GM21717 (cell line): Measurements from ENCODE around the gene UBE2E1.
"Not testable (repeated sequence)": the region's sequence is repeated elsewhere in the genome, so short reads cannot be mapped to it uniquely, and the experiment has no call there.

Source experiments
- ATAC-seq: cut with Tn5 transposase; IDR thresholded peaks from one replicate; pipeline ENCODE4 v1.9.1; 2021; ENCODE audit warnings: mild to moderate bottlenecking, moderate library complexity; ENCODE audit not compliant: unreplicated experiment

UBE2E1 gene

GRCh38 chr3:23840521-23840920 is 34.8 kb downstream of the UBE2E1 start:
- no peak for ATAC-seq

DNA sequence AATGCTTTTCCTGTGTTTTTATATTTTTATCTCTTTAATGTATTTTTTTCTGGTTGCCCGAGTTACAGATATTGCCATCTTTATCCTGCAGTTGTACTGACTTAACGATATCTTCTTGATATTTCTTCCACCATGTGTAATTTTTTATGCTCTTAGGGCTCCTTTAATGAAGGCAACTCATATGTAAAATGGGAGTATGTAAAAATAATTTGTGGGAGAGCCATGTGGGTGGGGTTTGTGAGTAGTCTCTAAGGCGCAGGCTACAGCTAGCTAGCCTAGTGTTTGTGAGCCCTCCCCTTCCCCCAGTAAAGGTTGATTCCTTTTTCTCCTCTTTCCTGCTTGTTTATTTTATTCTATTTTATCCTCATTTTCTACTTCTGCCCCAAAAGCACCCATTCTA is 38.1 kb downstream of the UBE2E1 start:
- no peak for ATAC-seq

- ATAC-seq: no peak
Observed at GRCh38 chr3:23845326-23846216, 39.8 kb downstream of the UBE2E1 start.

DNA sequence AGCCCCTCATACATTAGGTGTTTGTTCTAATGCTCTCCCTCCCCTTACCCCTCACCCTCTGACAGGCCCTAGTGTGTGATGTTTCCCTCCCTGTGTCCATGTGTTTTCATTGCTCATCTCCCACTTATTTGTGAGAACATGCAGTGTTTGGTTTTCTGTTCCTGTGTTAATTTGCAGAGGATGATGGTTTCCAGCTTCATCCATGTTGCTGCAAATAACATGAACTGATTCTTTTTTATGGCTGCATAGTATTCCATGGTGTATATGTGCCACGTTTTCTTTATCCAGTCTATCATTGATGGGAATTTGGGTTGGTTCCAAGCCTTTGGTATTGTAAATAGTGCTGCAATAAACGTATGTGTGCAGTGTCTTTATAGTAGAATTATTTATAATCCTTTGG is 43.7 kb downstream of the UBE2E1 start:
- not testable (repeated sequence) for ATAC-seq

GRCh38 chr3:23856286-23856685 is 50.5 kb downstream of the UBE2E1 start:
- no peak for ATAC-seq

GRCh38 chr3:23859012-23859743 is 53.4 kb downstream of the UBE2E1 start:
- ATAC-seq: no peak

DNA sequence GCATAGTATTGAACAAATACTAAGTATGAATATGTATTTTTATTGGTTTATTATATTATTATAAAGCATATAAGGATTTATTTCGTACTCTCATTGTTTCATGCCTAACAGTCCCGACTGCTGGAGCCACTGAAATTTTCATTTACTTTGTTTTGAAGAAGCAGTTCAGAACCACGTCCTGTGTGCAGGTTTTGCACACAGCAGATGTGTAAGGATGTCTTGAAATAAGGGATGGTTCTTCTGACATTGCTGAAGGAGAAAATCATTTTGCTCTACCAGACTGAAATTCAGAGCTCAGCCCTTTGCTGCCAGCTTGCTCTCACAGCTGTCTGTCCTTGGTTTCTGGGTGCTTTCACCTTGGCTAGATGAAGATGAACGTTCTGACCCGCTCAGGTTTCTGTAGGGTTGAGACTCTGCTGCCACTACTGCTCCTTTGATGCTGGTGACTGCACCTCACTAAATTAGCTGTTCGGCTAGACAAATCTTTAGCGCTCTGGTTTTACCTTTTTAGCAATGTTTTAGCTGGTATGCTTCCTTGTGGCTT is 54.2 kb downstream of the UBE2E1 start:
- no peak for ATAC-seq

- ATAC-seq: no peak
Observed at GRCh38 chr3:23861689-23862088, 55.9 kb downstream of the UBE2E1 start.

GRCh38 chr3:23863060-23863459 is 57.3 kb downstream of the UBE2E1 start:
- no peak for ATAC-seq

- no peak for ATAC-seq
Observed at GRCh38 chr3:23864931-23865330, 59.2 kb downstream of the UBE2E1 start.

GRCh38 chr3:23865595-23866396 is 60.0 kb downstream of the UBE2E1 start:
- ATAC-seq: peak; percentile 86

GRCh38 chr3:23867400-23867799 is 61.6 kb downstream of the UBE2E1 start:
- no peak for ATAC-seq

- ATAC-seq: no peak
Observed at GRCh38 chr3:23867838-23868237, 62.1 kb downstream of the UBE2E1 start.

DNA sequence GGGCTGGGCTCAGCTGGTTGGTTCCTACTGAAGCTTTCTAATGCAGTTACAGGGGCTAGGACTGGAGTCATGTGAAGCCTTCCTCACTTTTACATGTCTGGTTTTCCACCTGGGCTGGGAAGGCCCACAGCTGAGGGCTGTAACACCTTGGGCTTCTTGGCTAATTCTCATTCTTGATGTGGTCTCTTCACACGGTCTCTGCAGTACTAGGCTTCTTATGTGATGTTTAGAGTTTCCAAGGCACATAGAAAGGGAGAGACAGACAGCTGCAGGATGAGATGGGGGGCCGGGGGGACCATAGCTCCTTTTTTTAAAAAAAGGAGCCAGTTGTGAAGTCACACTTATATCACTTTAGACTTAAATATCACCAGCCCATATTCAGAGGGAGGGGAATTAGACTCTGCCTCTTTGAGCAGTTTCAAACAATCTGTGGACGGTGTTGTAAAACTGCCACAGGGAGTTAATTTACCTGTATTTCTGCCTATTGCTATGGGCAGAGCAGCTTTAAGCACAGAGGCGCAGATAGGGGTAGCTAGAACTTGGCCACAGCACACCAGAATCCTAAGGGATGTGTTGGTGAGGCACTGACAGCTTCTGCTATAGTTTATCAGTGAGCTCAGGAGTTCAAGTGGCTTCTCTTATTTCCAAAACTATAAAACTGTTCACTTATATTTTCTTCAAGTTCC is 64.4 kb downstream of the UBE2E1 start:
- ATAC-seq: no peak

DNA sequence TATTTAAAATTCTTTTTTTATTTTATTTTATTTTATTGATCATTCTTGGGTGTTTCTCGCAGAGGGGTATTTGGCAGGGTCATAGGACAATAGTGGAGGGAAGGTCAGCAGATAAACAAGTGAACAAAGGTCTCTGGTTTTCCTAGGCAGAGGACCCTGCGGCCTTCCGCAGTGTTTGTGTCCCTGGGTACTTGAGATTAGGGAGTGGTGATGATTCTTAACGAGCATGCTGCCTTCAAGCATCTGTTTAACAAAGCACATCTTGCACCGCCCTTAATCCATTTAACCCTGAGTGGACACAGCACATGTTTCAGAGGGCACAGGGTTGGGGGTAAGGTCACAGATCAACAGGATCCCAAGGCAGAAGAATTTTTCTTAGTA is 64.9 kb downstream of the UBE2E1 start:
- not testable (repeated sequence) for ATAC-seq

DNA sequence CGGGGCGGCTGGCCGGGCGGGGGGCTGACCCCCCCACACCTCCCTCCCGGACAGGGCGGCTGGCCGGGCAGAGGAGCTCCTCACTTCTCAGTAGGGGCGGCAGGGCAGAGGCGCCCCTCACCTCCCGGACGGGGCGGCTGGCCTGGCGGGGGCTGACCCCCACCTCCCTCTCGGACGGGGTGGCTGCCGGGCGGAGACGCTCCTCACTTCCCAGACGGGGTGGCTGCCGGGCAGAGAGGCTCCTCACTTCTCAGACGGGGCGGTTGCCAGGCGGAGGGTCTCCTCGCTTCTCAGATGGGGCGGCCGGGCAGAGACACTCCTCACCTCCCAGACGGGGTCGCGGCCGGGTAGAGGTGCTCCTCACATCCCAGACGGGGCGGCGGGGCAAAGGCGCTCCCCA is 65.6 kb downstream of the UBE2E1 start:
- ATAC-seq: not testable (repeated sequence)

DNA sequence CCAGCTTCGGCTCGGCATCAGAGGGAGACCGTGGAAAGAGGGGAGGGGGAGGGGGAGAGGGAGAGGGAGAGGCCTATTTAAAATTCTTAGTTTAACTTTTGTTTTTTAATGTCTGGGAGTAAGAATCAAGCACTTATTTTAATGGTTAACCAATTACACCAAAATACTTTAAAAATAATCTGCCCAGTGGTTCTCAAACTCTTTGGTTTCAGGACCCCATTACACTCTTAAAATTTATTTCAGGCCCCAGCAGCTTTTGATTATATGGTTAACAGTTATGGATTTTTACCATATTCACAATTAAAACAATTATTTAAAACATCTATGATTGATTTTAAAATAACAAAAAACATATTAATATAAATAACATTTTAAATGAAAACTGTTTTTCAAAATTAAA is 66.6 kb downstream of the UBE2E1 start:
- no peak for ATAC-seq

- no peak for ATAC-seq
Observed at GRCh38 chr3:23873941-23874340, 68.2 kb downstream of the UBE2E1 start.

DNA sequence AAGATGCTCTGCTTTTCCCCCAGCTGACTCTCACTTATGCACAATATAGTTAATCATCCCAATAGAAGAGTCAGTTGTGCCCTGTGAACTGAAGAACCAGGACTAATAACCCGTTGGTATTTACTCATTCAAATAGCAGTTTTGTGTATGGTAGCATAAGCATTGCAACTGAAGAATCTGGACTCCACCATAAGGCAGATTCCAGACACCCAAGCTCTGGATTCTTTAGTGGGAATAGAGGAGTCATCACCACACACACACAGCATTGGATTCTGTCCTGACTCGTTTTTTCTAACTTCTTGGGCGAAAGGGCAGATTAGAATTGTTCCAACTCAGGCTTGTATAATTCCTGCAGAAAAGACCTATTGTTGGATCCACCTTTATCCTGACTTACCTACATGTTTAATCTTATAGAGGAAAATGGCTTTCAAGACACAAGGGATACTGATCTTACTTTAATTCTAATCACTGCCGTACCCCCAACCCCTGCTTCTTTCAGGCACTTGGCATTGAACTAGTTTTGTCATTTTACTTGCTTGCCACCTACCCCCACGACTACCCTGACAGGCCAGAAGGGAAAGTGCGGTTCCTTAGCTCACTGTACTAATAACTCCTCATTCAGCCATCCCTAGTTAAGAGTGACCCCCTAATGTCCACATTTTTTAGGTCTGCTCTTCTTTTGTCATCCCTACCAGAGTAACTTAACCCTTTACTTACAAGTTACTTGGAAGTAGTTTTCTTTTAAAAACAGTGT is 68.8 kb downstream of the UBE2E1 start:
- no peak for ATAC-seq
